Panc1 (cell line): Measurements from ENCODE around the gene FAM229A. TPM values are rescaled to one million over a fixed set of nuclear protein-coding genes. Genes with fewer than 3 reads are reported as not detected.

Source experiments
- ATAC-seq: fragments of 200-7000 bp; cut with Tn5 transposase; 2 replicates; pipeline ENCODE4 v1.9.1; 2020; ENCODE audit warnings: mild to moderate bottlenecking, moderate library complexity
- BruUV-seq: library from RNA; stranded (reverse); fragments of 400-500 nt; replicated peaks from 2 replicates; lab custom pipeline; 2021; lab: Mats Ljungman, UMichigan
- CTCF ChIA-PET: fragments of 300-600 bp; sonication (Branson Sonifier 250); formaldehyde crosslinking; loops from one replicate; lab custom pipeline; 2022; ENCODE audit warnings: antibody characterized with exemption; lab: Charles Lee
- POLR2A ChIA-PET: fragments of 300-600 bp; sonication (Branson Sonifier 250); formaldehyde crosslinking; loops from one replicate; lab custom pipeline; 2022; ENCODE audit warnings: antibody characterized with exemption; lab: Charles Lee
- DNase-seq: peaks from one replicate; pipeline ENCODE4 v3.0.0-alpha.2; 2010; ENCODE audit warnings: low read depth, low spot score
- H3K27ac ChIP-seq: 2 replicates; pipeline ENCODE4 v1.5.1; 2011; ENCODE audit warnings: mild to moderate bottlenecking, low read length, inconsistent platforms
- H3K27me3 ChIP-seq: fragments of 200-500 bp; sonication (Bioruptor generic); 2 replicates; pipeline ENCODE4 v1.6.0; 2014; ENCODE audit warnings: low read length, inconsistent platforms; ENCODE audit not compliant: control insufficient read depth, insufficient read depth
- H3K36me3 ChIP-seq: fragments of 200-500 bp; sonication (Bioruptor generic); 2 replicates; pipeline ENCODE4 v1.5.1; 2014; ENCODE audit warnings: inconsistent platforms, mild to moderate bottlenecking, low read length, moderate library complexity; ENCODE audit not compliant: control insufficient read depth, insufficient read depth
- H3K4me1 ChIP-seq: 2 replicates; pipeline ENCODE4 v1.5.1; 2011; ENCODE audit warnings: inconsistent platforms, mild to moderate bottlenecking, low read length, moderate library complexity; ENCODE audit not compliant: control insufficient read depth, insufficient read depth
- H3K4me3 ChIP-seq, 2 experiments: 2 replicates each; pipeline ENCODE4 v1.5.1; 2011 to 2012; ENCODE audit warnings: low read depth in 2 of 2, low read length in 2 of 2, mild to moderate bottlenecking in 2 of 2, inconsistent platforms in 1 of 2, moderate library complexity in 1 of 2
- H3K9me3 ChIP-seq: fragments of 200-500 bp; sonication (Bioruptor generic); 2 replicates; pipeline ENCODE4 v1.5.1; 2014; ENCODE audit warnings: low read depth, mild to moderate bottlenecking, inconsistent platforms, low read length, moderate library complexity; ENCODE audit not compliant: control insufficient read depth, insufficient read depth
- CTCF ChIP-seq: fragments of 450-650 bp; IDR thresholded peaks from 2 replicates; pipeline ENCODE4 v1.5.1; 2017; ENCODE audit warnings: mild to moderate bottlenecking
- POLR2AphosphoS5 ChIP-seq: IDR thresholded peaks from 2 replicates; pipeline ENCODE4 v1.6.1; 2012; ENCODE audit warnings: mild to moderate bottlenecking, low read depth, low read length, moderate library complexity
- REST ChIP-seq, 2 experiments: IDR thresholded peaks; 2 replicates each; pipeline ENCODE4 v1.6.1; 2011 to 2012; ENCODE audit warnings: low read depth in 2 of 2, control low read depth in 1 of 2, low read length in 1 of 2, mild to moderate bottlenecking in 1 of 2, moderate library complexity in 1 of 2; ENCODE audit not compliant: insufficient read depth in 1 of 2
- SIN3A ChIP-seq: IDR thresholded peaks from 2 replicates; pipeline ENCODE4 v1.6.1; 2012; ENCODE audit warnings: low read depth, mild to moderate bottlenecking, low read length, moderate library complexity, borderline replicate concordance; ENCODE audit not compliant: insufficient read depth
- TCF7L2 ChIP-seq: IDR thresholded peaks from 2 replicates; pipeline ENCODE4 v1.6.1; 2011; ENCODE audit warnings: mild to moderate bottlenecking, low read depth, low read length, inconsistent platforms
- in situ Hi-C: cut with HindIII; loops from 2 replicates; pipeline ENCODE4 v1.10.0; 2016; ENCODE audit warnings: low sequenced_read_pairs, low pct_unique_long_range_greater_than_20kb
- intact Hi-C: fragments of 100-400 bp; cut with micrococcal nuclease; formaldehyde crosslinking; loops from one replicate; pipeline ENCODE4 v1.10.0; 2022; ENCODE audit not compliant: unreplicated experiment
- total RNA-seq: library from RNA; stranded (reverse); gene quantifications from one replicate; pipeline ENCODE4 v1.2.1, GENCODE V29; 2021; ENCODE audit not compliant: unreplicated experiment

Gene FAM229A
- total RNA-seq, 1 experiment from 2014 or later: 6.7 TPM

GRCh38 chr1:32393832-32394140, 31.5 kb upstream of the FAM229A start:
- Histone ChIP-seq H3K36me3 (no peaks in the 10 kb centered on the region), H3K9me3 (no peaks in the 10 kb centered on the region), H3K4me3 (peak overlapping the region; percentile 76 to 94), H3K27ac (peak overlapping the region; percentile 82), H3K27me3 (no peaks in the 10 kb centered on the region), H3K4me1 (peaks cover 8% of the 10 kb centered on the region; the same call in 1 of the 2 replicates)
- TF ChIP-seq REST (IDR thresholded peaks at IDR 0.05; ENCODE audit: insufficient read depth in 1 of 2, low read depth in 2 of 2, low read length in 1 of 2) (no peak), CTCF (no peak), SIN3A (no peak), POLR2AphosphoS5 (no peak), TCF7L2 (no peak)
- POLR2A ChIA-PET: no interaction called here
- CTCF ChIA-PET: interaction anchor here (0.5 kb wide), 1 partner anchor 376 kb away, joined by 6 read pairs; no protein-coding TSS in a partner anchor
- ATAC-seq (peak; percentile 70), DNase-seq (no peak)
- in situ Hi-C loops (no loop called here), intact Hi-C loops (no loop called here)
- BruUV-seq: no TSS peak

GRCh38 chr1:32393136-32393535, 30.9 kb upstream of the FAM229A start:
- TF ChIP-seq TCF7L2 (no peak), POLR2AphosphoS5 (no peak), CTCF (no peak), SIN3A (no peak), REST (IDR thresholded peaks at IDR 0.05; ENCODE audit: insufficient read depth in 1 of 2, low read depth in 2 of 2, low read length in 1 of 2) (no peak)
- in situ Hi-C loops: no loop called here
- DNase-seq: no peak
- ATAC-seq: no peak
- H3K36me3 ChIP-seq: 0 out of 2 replicates have a peak, but pooled peaks cover 2% of the 10 kb centered on the region
- H3K4me1 ChIP-seq: peaks cover 8% of the 10 kb centered on the region; the same call in 1 of the 2 replicates
- peak overlapping the region; percentile 76 to 94 for H3K4me3 ChIP-seq
- H3K9me3 ChIP-seq: no peaks in the 10 kb centered on the region
- H3K27me3 ChIP-seq: no peaks in the 10 kb centered on the region
- ChIA-PET CTCF (no interaction called here), POLR2A (no interaction called here)
- H3K27ac ChIP-seq: peak overlapping the region; percentile 82
- intact Hi-C loops: no loop called here
- TSS peak; percentile 86 for BruUV-seq
